HEK293 (cell line): ENCODE measurements around the gene NFKB1.
"Not testable (repeated sequence)": the region's sequence is repeated elsewhere in the genome, so short reads cannot be mapped to it uniquely, and the experiment has no call there.

ENCODE experiments used
- CTCF ChIP-seq: fragments of 450-650 bp; formaldehyde crosslinking; IDR thresholded peaks from 2 replicates; pipeline ENCODE4 v1.5.1; 2016; ENCODE audit warnings: missing biosample characterization, missing genetic modification characterization
- RBAK ChIP-seq: fragments of 450-650 bp; formaldehyde crosslinking; IDR thresholded peaks from 2 replicates; pipeline ENCODE4 v1.5.1; 2016; ENCODE audit warnings: missing biosample characterization, missing genetic modification characterization
- SETDB1 ChIP-seq: IDR thresholded peaks from one replicate; pipeline ENCODE4 v1.6.1; 2017; ENCODE audit warnings: mild to moderate bottlenecking, low read length, moderate library complexity, mixed read lengths; ENCODE audit not compliant: insufficient read length
- ZBTB10 ChIP-seq: fragments of 450-650 bp; formaldehyde crosslinking; IDR thresholded peaks from 2 replicates; pipeline ENCODE4 v1.5.1; 2016; ENCODE audit warnings: missing biosample characterization, missing genetic modification characterization
- ZNF23 ChIP-seq: fragments of 450-650 bp; formaldehyde crosslinking; IDR thresholded peaks from 2 replicates; pipeline ENCODE4 v1.5.1; 2016; ENCODE audit warnings: missing biosample characterization, missing genetic modification characterization, borderline replicate concordance
- ZNF24 ChIP-seq: fragments of 450-650 bp; formaldehyde crosslinking; IDR thresholded peaks from 2 replicates; pipeline ENCODE4 v1.5.1; 2016; ENCODE audit warnings: missing biosample characterization, missing genetic modification characterization
- ZNF433 ChIP-seq: fragments of 450-650 bp; formaldehyde crosslinking; IDR thresholded peaks from 2 replicates; pipeline ENCODE4 v1.5.1; 2016; ENCODE audit warnings: missing biosample characterization, missing genetic modification characterization, low read depth
- ZNF514 ChIP-seq: fragments of 450-650 bp; formaldehyde crosslinking; IDR thresholded peaks from 2 replicates; pipeline ENCODE4 v1.5.1; 2016; ENCODE audit warnings: missing biosample characterization, missing genetic modification characterization
- ZNF580 ChIP-seq: fragments of 450-650 bp; formaldehyde crosslinking; IDR thresholded peaks from 2 replicates; pipeline ENCODE4 v1.5.1; 2016; ENCODE audit warnings: missing biosample characterization, missing genetic modification characterization
- ZNF704 ChIP-seq: fragments of 450-650 bp; formaldehyde crosslinking; IDR thresholded peaks from 2 replicates; pipeline ENCODE4 v1.5.1; 2016; ENCODE audit warnings: missing biosample characterization, missing genetic modification characterization
- ZNF777 ChIP-seq: fragments of 450-650 bp; formaldehyde crosslinking; IDR thresholded peaks from 2 replicates; pipeline ENCODE4 v1.5.1; 2017; ENCODE audit warnings: missing biosample characterization, missing genetic modification characterization, borderline replicate concordance

- not testable (repeated sequence) for TF ChIP-seq ZNF580 (tag by site-specific recombination); CTCF (tag by site-specific recombination); SETDB1; ZBTB10 (tag by site-specific recombination); ZNF514; ZNF704 (tag by site-specific recombination); ZNF777 (tag by site-specific recombination); ZNF23 (tag by site-specific recombination); RBAK; ZNF433 (tag by site-specific recombination); ZNF24 (tag by site-specific recombination)
Measured at GRCh38 chr4:102479832-102480231, 21.3 kb upstream of the NFKB1 start.
